ENCODE measurements around the gene EIF2A. TPM values are rescaled to one million over a fixed set of nuclear protein-coding genes. Genes with fewer than 3 reads are reported as not detected.

Gene EIF2A
- total RNA-seq, 4 donors from 2014 or later: 98.4 to 178 (median 140) TPM

DNA sequence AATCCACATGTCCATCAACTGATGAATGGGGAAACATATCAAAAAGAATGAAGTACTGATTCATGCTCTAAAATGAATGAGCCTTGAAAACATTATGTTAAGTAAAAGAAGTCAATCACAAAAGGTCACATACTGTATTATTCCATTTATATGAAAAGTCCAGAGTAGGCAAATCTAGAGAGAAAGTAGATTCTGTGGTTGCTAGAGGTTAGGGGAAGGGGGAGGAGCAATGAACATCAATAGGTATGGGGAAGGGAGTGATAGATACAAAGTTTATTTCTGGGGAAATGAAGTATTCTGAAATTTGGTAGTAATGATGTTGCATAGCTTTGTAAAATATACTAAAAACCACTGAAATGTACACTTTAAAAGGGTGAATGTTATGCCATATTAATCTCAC is 14.8 kb upstream of the EIF2A start:
- Histone ChIP-seq H3K9me3 (no peaks in the 10 kb centered on the region), H3K27me3 (no peaks in the 10 kb centered on the region), H3K27ac (no peak overlapping the region), H3K4me1 (no peaks in the 10 kb centered on the region), H3K4me3 (no peak overlapping the region), H3K36me3 (no peaks in the 10 kb centered on the region)
- ATAC-seq: no peak
- TF ChIP-seq, protein P1, sequence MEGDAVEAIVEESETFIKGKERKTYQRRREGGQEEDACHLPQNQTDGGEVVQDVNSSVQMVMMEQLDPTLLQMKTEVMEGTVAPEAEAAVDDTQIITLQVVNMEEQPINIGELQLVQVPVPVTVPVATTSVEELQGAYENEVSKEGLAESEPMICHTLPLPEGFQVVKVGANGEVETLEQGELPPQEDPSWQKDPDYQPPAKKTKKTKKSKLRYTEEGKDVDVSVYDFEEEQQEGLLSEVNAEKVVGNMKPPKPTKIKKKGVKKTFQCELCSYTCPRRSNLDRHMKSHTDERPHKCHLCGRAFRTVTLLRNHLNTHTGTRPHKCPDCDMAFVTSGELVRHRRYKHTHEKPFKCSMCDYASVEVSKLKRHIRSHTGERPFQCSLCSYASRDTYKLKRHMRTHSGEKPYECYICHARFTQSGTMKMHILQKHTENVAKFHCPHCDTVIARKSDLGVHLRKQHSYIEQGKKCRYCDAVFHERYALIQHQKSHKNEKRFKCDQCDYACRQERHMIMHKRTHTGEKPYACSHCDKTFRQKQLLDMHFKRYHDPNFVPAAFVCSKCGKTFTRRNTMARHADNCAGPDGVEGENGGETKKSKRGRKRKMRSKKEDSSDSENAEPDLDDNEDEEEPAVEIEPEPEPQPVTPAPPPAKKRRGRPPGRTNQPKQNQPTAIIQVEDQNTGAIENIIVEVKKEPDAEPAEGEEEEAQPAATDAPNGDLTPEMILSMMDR (IDR thresholded peaks at IDR 0.05): no peak
- TF ChIP-seq POLR2AphosphoS5 (IDR thresholded peaks at IDR 0.05) (no peak), POLR2A (IDR thresholded peaks at IDR 0.05) (no peak), EP300 (IDR thresholded peaks at IDR 0.05) (no peak)

DNA sequence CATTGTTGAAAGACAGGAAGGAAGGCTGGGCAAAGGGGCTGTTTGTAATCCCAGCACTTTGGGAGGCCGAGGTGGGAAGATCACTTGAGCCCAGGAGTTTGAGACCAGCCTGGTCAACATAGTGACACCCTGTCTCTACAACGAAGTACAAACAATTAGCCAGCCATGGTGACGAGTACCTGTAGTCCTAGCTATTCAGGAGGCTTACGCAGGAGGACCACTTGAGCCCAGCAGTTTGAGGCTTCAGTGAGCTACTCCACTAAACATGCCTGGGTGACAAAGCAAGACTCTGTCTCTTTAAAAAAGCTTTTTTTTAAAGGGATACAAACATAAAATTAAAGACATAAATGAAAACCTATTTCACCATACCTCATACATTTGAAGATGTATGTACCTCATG is 11.4 kb upstream of the EIF2A start:
- H3K4me1 ChIP-seq: peaks cover 0 to 11% (median 0%) of the 10 kb centered on the region in 3 donors
- 78 to 90% methylated on average over 3 to 4 of the region's 4 CpGs for WGBS, 2 donors (ENCODE audit: low coverage in 1 of 2)
- H3K4me3 ChIP-seq: no peak overlapping the region
- no peak overlapping the region for H3K27ac ChIP-seq
- H3K36me3 ChIP-seq: no peaks in the 10 kb centered on the region
- ATAC-seq: no peak
- no peaks in the 10 kb centered on the region for H3K9me3 ChIP-seq
- TF ChIP-seq POLR2A (IDR thresholded peaks at IDR 0.05) (no peak), EP300 (IDR thresholded peaks at IDR 0.05) (no peak), POLR2AphosphoS5 (IDR thresholded peaks at IDR 0.05) (no peak)
- TF ChIP-seq, protein P1 (IDR thresholded peaks at IDR 0.05): no peak
- H3K27me3 ChIP-seq: no peaks in the 10 kb centered on the region

DNA sequence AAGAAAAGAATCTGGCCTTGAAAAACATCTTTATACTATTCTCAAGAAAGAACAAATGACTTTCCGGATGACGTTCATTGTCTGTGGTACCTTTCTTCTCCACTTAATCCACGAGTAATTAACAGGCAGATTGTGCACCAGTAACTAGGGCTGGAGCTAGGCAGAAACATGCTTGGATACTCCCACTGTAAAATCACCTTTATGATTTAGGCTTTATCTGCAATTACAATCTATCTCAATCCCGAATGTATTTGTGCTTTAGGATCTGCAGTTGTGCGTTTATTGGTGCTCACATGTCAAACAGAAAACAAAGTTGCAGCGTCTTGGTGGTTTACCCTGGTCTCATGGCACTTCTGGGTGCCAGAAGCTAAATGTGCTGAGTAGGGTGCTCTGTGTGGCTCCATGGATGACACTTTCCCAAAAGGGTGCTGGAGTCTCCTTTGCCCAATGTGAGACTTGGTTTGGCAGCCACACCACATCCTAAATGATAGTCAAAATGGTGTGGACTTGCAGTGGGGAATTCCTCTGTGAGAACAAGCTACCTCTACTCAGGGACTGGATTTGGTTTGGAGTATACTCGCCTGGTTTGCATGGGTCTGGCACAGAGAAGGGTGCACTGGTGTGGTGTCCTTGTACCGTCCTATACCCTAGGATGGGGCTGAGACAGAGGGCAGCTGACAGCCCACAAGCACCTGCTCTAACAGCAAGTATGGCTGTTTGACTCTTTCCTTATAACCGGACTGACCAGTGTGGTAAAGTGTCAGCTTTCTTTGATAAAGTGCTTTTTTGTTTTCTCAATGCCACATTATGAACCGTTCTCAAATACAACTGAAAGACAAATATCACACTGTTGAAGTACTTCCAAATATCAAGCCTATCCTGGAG is 8.0 kb upstream of the EIF2A start:
- 85 to 86% methylated on average over 10 of the region's 10 CpGs for WGBS, 2 donors (ENCODE audit: low coverage in 1 of 2)
- H3K4me1 ChIP-seq: peaks cover 0 to 30% (median 0%) of the 10 kb centered on the region in 3 donors
- TF ChIP-seq POLR2A (IDR thresholded peaks at IDR 0.05) (no peak), POLR2AphosphoS5 (IDR thresholded peaks at IDR 0.05) (no peak), EP300 (IDR thresholded peaks at IDR 0.05) (no peak)
- TF ChIP-seq, protein P1 (IDR thresholded peaks at IDR 0.05): no peak
- no peaks in the 10 kb centered on the region for H3K27me3 ChIP-seq
- H3K27ac ChIP-seq: peak overlapping the region in 1 of 4 donors; percentile 1
- H3K9me3 ChIP-seq: no peaks in the 10 kb centered on the region
- H3K36me3 ChIP-seq: peaks cover 0 to 15% of the 10 kb centered on the region in 2 donors
- no peak for ATAC-seq
- no peak overlapping the region for H3K4me3 ChIP-seq

DNA sequence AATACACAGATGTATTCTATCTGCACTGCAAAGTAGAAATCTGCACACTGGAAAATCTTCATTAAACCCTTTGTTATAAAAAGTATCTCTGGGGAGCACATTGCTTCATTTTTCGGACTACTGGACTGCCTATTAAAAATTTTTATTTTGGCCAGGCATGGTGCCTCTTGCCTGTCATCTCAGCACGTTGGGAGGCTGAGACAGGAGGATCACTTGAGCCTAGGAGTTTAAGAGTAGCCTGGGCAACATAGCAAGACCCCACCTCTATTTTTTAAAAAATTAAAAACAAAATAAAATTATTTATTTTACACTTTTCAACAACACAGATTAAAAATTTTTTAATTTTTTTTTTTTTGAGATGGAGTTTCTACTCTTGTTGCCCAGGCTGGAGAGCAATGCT is 6.3 kb upstream of the EIF2A start:
- TF ChIP-seq, protein P1 (IDR thresholded peaks at IDR 0.05): no peak
- no peak for TF ChIP-seq EP300 (IDR thresholded peaks at IDR 0.05)
- TF ChIP-seq POLR2AphosphoS5 (IDR thresholded peaks at IDR 0.05): no peak
- no peak for TF ChIP-seq POLR2A (IDR thresholded peaks at IDR 0.05)
- Histone ChIP-seq H3K36me3 (peaks cover 0 to 23% of the 10 kb centered on the region in 2 donors), H3K4me1 (peaks cover 4 to 48% (median 6%) of the 10 kb centered on the region in 3 donors), H3K27ac (no peak overlapping the region), H3K9me3 (no peaks in the 10 kb centered on the region), H3K4me3 (no peak overlapping the region), H3K27me3 (no peaks in the 10 kb centered on the region)
- ATAC-seq: no peak
- 81% methylated on average over 2 of the region's 2 CpGs; no CpG with 5 or more reads in 1 of the 2 donors for WGBS, 2 donors (ENCODE audit: low coverage in 1 of 2)

DNA sequence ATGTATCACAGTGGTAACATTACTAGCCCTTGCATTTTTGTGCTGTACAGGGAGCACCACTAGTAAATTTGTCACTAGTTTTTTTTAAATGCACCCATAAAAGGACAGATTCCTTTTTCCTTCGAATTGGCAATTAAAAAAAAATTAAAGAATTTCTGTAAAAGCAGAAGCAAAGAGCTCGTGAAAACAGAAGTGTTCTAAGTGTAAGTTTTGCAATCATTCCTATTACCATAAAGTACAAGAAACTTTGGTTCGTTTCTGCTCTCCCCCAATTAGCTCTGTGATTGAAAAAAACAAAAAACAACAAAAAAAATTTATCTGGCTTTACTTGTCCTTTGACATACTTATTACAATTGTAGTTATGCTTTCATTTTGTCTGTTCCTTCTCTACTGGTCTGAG is 5.6 kb upstream of the EIF2A start:
- no peaks in the 10 kb centered on the region for H3K27me3 ChIP-seq
- no peak overlapping the region for H3K27ac ChIP-seq
- no peak overlapping the region for H3K4me3 ChIP-seq
- TF ChIP-seq EP300 (IDR thresholded peaks at IDR 0.05): no peak
- H3K4me1 ChIP-seq: peaks cover 4 to 48% (median 6%) of the 10 kb centered on the region in 3 donors
- 63 to 69% methylated on average over 3 of the region's 3 CpGs for WGBS, 2 donors (ENCODE audit: low coverage in 1 of 2)
- peaks cover 0 to 23% of the 10 kb centered on the region in 2 donors for H3K36me3 ChIP-seq
- no peaks in the 10 kb centered on the region for H3K9me3 ChIP-seq
- no peak for ATAC-seq

Data from gastroesophageal sphincter (tissue), 4 donors.